Astrocyte of the cerebellum (primary cell): ENCODE results near the gene TTL.
"Not testable (repeated sequence)": the region's sequence is repeated elsewhere in the genome, so short reads cannot be mapped to it uniquely, and the experiment has no call there.

ENCODE experiments used
- DNase-seq: peaks from one replicate; pipeline ENCODE4 v3.0.0-alpha.2; 2011; ENCODE audit warnings: low read depth
- H3K4me3 ChIP-seq: 2 replicates; pipeline ENCODE4 v1.5.1; 2011; ENCODE audit warnings: mild to moderate bottlenecking, low read depth, low read length, moderate library complexity
- in situ Hi-C: cut with HindIII; loops from 2 replicates; pipeline ENCODE4 v1.10.0; 2017; ENCODE audit warnings: low sequenced_read_pairs
- TF ChIP-seq, protein P1 (sequence below): IDR thresholded peaks from 2 replicates; pipeline ENCODE4 v1.5.1; 2012; ENCODE audit warnings: low read length, low read depth, moderate library complexity, mild to moderate bottlenecking; ENCODE audit errors: missing control alignments

Gene TTL

GRCh38 chr2:112529757-112530156, 47.8 kb downstream of the TTL start:
- TF ChIP-seq, protein P1, sequence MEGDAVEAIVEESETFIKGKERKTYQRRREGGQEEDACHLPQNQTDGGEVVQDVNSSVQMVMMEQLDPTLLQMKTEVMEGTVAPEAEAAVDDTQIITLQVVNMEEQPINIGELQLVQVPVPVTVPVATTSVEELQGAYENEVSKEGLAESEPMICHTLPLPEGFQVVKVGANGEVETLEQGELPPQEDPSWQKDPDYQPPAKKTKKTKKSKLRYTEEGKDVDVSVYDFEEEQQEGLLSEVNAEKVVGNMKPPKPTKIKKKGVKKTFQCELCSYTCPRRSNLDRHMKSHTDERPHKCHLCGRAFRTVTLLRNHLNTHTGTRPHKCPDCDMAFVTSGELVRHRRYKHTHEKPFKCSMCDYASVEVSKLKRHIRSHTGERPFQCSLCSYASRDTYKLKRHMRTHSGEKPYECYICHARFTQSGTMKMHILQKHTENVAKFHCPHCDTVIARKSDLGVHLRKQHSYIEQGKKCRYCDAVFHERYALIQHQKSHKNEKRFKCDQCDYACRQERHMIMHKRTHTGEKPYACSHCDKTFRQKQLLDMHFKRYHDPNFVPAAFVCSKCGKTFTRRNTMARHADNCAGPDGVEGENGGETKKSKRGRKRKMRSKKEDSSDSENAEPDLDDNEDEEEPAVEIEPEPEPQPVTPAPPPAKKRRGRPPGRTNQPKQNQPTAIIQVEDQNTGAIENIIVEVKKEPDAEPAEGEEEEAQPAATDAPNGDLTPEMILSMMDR, result no peak
- H3K4me3 ChIP-seq, result no peak overlapping the region
- DNase-seq, result no peak
- in situ Hi-C loops, result no loop called here

DNA sequence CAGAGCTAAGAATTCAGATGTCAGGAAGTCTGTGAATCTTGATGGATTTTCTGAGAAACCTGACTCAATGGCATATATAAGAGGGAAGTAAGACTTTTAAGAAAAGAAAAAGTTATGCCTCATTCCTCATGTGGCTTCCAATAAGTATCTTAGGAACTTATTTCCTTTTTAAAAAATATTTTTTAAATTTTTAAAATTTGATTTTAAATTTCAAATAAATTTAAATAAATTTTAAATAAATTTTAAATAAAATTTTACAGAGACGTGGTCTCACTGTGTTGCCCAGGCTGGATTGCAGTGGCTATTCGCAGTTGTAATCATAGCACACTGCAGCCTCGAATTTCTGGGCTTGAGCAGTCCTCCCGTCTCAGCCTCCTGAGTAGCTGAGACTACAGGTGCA, 48.8 kb downstream of the TTL start:
- no peak overlapping the region for H3K4me3 ChIP-seq
- TF ChIP-seq, protein P1, result no peak
- in situ Hi-C loops, result no loop called here
- DNase-seq, result no peak

- no peak for DNase-seq
- TF ChIP-seq, protein P1, result no peak
- in situ Hi-C loops, result no loop called here
- H3K4me3 ChIP-seq, result no peak overlapping the region
Measured at GRCh38 chr2:112534826-112535225, 52.9 kb downstream of the TTL start.

GRCh38 chr2:112536665-112537064, 54.7 kb downstream of the TTL start:
- H3K4me3 ChIP-seq, in situ Hi-C loops, DNase-seq: not testable (repeated sequence)

GRCh38 chr2:112539306-112539705, 57.4 kb downstream of the TTL start:
- TF ChIP-seq, protein P1, result no peak
- no peak for DNase-seq
- no peak overlapping the region for H3K4me3 ChIP-seq
- in situ Hi-C loops, result no loop called here

DNA sequence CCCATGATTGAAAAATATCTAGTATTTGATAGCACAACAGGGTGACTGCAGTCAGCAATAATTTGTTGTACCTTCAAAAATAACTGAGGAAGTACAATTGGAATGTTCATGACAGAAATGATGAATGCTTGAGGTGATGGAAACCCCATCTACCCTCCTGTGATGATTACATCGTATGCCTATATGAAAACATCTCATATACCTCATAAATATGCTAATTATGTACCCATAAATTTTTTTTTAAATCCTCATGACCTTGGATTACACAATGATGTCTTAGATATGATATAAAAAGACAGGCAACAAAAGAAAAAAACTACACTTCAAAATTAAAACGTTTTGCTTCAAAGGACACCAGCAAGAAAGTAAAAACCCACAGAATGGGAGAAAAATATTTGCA, 59.0 kb downstream of the TTL start:
- DNase-seq, result no peak
- TF ChIP-seq, protein P1, result no peak
- no peak overlapping the region for H3K4me3 ChIP-seq
- in situ Hi-C loops, result no loop called here

DNA sequence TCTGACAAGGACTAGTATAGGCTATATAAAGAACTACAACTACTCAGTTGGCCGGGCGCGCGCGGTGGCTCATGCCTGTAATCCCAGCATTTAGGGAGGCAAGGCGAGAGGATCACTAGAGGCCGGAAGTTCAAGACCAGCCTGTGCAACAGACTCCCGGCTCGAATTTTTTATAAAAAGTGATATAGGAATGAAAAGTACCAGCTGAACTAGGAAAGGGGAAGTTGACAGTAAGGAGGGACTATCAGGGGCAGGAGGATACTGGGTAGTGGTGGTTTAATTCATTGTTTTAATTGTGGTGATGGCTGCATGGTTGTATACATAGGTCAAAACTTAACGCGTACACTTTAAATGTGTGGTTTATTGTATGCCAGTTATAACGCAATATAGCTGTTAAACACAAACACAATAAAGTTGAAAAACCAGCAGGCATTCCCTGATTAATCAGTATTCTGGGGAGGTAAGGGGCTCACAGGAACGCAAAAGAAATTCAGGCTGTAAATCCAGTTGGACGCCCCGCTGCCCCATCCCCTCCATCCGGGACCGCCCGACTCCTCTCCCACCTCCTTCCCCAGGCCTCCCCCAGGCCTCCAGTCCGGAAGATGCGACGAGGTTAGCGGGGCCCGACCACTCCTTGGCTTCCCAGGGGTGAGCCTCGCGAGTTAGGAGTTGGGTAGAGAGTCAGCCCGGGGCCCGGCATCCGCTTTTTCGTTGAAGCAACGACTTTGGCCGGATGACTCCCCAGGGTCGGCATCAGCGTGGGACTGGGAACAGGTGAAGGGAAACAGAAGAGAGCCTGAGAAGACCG, 59.6 kb downstream of the TTL start:
- TF ChIP-seq, protein P1, result no peak
- in situ Hi-C loops, result no loop called here
- H3K4me3 ChIP-seq, result peak overlapping the region; percentile 96
- DNase-seq, result peak; percentile 12
